ENCODE measurements around the gene DNAH11. TPM values are rescaled to one million over a fixed set of nuclear protein-coding genes. Genes with fewer than 3 reads are reported as not detected.

Gene DNAH11
- total RNA-seq, 1 experiment from 2014 or later = 0.15 TPM

- CTCF ChIA-PET = no interaction called here
Observed at GRCh38 chr7:21758286-21758685, 215.4 kb downstream of the DNAH11 start.

GRCh38 chr7:21762469-21762868, 219.6 kb downstream of the DNAH11 start:
- Histone ChIP-seq H3K27ac (ENCODE audit: low read length) (no peak overlapping the region), H3K9me3 (ENCODE audit: control insufficient read depth, insufficient read depth, low read depth, low read length) (no peaks in the 10 kb centered on the region), H3K36me3 (ENCODE audit: control insufficient read depth, insufficient read depth, low read length) (no peaks in the 10 kb centered on the region), H3K27me3 (ENCODE audit: control insufficient read depth, insufficient read depth, low read length) (peaks cover 9% of the 10 kb centered on the region), H3K4me3 (ENCODE audit: low read depth in 2 of 2, low read length in 2 of 2) (no peak overlapping the region), H3K4me1 (ENCODE audit: control insufficient read depth, insufficient read depth, low read length) (peaks cover 2% of the 10 kb centered on the region; the same call in 1 of the 2 replicates)
- in situ Hi-C loops (cut with HindIII; ENCODE audit: low pct_unique_long_range_greater_than_20kb, low sequenced_read_pairs) (no loop called here), intact Hi-C loops (cut with micrococcal nuclease; ENCODE audit: unreplicated experiment) (no loop called here)
- TF ChIP-seq TCF7L2 (IDR thresholded peaks at IDR 0.05; ENCODE audit: low read depth, low read length) (no peak), SIN3A (IDR thresholded peaks at IDR 0.05; ENCODE audit: borderline replicate concordance, insufficient read depth, low read depth, low read length) (no peak), REST (IDR thresholded peaks at IDR 0.05; ENCODE audit: insufficient read depth in 1 of 2, low read depth in 2 of 2, low read length in 1 of 2) (no peak)
- BruUV-seq (replicated peaks) = no TSS peak
- ATAC-seq = no peak
- POLR2A ChIA-PET = no interaction called here
- CTCF ChIA-PET = no interaction called here
- DNase-seq (ENCODE audit: low read depth, low spot score) = no peak

More at GRCh38 chr7:21758286-21758685, 215.4 kb downstream of the DNAH11 start:
- POLR2A ChIA-PET = no interaction called here
- Histone ChIP-seq H3K27me3 (ENCODE audit: control insufficient read depth, insufficient read depth, low read length) (peaks cover 4% of the 10 kb centered on the region; the same call in 1 of the 2 replicates), H3K36me3 (ENCODE audit: control insufficient read depth, insufficient read depth, low read length) (no peaks in the 10 kb centered on the region), H3K9me3 (ENCODE audit: control insufficient read depth, insufficient read depth, low read depth, low read length) (no peaks in the 10 kb centered on the region), H3K27ac (ENCODE audit: low read length) (no peak overlapping the region), H3K4me3 (ENCODE audit: low read depth in 2 of 2, low read length in 2 of 2) (no peak overlapping the region), H3K4me1 (ENCODE audit: control insufficient read depth, insufficient read depth, low read length) (peaks cover 2% of the 10 kb centered on the region; the same call in 1 of the 2 replicates)
- ATAC-seq = no peak
- no peak for DNase-seq (ENCODE audit: low read depth, low spot score)
- in situ Hi-C loops (cut with HindIII; ENCODE audit: low pct_unique_long_range_greater_than_20kb, low sequenced_read_pairs) (no loop called here), intact Hi-C loops (cut with micrococcal nuclease; ENCODE audit: unreplicated experiment) (no loop called here)
- TF ChIP-seq CTCF (IDR thresholded peaks at IDR 0.05) (no peak), TCF7L2 (IDR thresholded peaks at IDR 0.05; ENCODE audit: low read depth, low read length) (no peak), SIN3A (IDR thresholded peaks at IDR 0.05; ENCODE audit: borderline replicate concordance, insufficient read depth, low read depth, low read length) (no peak), POLR2AphosphoS5 (IDR thresholded peaks at IDR 0.05; ENCODE audit: low read depth, low read length) (no peak), REST (IDR thresholded peaks at IDR 0.05; ENCODE audit: insufficient read depth in 1 of 2, low read depth in 2 of 2, low read length in 1 of 2) (no peak)
- BruUV-seq (replicated peaks) = no TSS peak

Measured in Panc1 (cell line).